RWPE2 (cell line): ENCODE results near the gene GRID2.
A peak's percentile ranks its signal among the peaks of the same experiment; 100 is the strongest.

Source experiments
- ATAC-seq: fragments of 200-7000 bp; cut with Tn5 transposase; 3 replicates; pipeline ENCODE4 v1.9.1; 2021; ENCODE audit warnings: low read depth
- DNase-seq: peaks from one replicate; pipeline ENCODE4 v3.0.0-alpha.2; 2020; ENCODE audit warnings: low spot score
- H3K27ac ChIP-seq: fragments of 450-650 bp; 2 replicates; pipeline ENCODE4 v1.5.1; 2017; ENCODE audit warnings: mild to moderate bottlenecking; ENCODE audit not compliant: poor library complexity, severe bottlenecking
- H3K27me3 ChIP-seq: fragments of 250-450 bp; sonication (Bioruptor Pico); 2 replicates; pipeline ENCODE4 v1.5.1; 2021; ENCODE audit warnings: mild to moderate bottlenecking, moderate library complexity; ENCODE audit not compliant: insufficient read depth, poor library complexity, severe bottlenecking
- H3K36me3 ChIP-seq: fragments of 250-450 bp; sonication (Bioruptor Pico); 2 replicates; pipeline ENCODE4 v1.5.1; 2020; ENCODE audit warnings: low read depth, mild to moderate bottlenecking, moderate library complexity
- H3K4me1 ChIP-seq: fragments of 250-450 bp; sonication (Bioruptor Pico); 2 replicates; pipeline ENCODE4 v1.5.1; 2021; ENCODE audit warnings: mild to moderate bottlenecking, moderate library complexity; ENCODE audit not compliant: insufficient read depth, poor library complexity, severe bottlenecking
- H3K4me3 ChIP-seq: fragments of 250-450 bp; sonication (Bioruptor Pico); 2 replicates; pipeline ENCODE4 v1.5.1; 2021; ENCODE audit warnings: mild to moderate bottlenecking, moderate library complexity; ENCODE audit not compliant: severe bottlenecking
- H3K9me3 ChIP-seq: fragments of 250-450 bp; sonication (Bioruptor Pico); 2 replicates; pipeline ENCODE4 v1.5.1; 2021; ENCODE audit warnings: mild to moderate bottlenecking, moderate library complexity; ENCODE audit not compliant: severe bottlenecking
- CTCF ChIP-seq: fragments of 450-650 bp; IDR thresholded peaks from one replicate; pipeline ENCODE4 v1.5.1; 2017; ENCODE audit warnings: mild to moderate bottlenecking, moderate library complexity; ENCODE audit not compliant: poor library complexity, severe bottlenecking

GRID2 gene

GRCh38 chr4:93788712-93789111 lies 1484.9 kb downstream of the GRID2 start:
- no peak overlapping the region for H3K27ac ChIP-seq
- peak; percentile 59 for TF ChIP-seq CTCF
- no peaks in the 10 kb centered on the region for H3K36me3 ChIP-seq
- DNase-seq (no peak), ATAC-seq (peak; percentile 42; the same call in 1 of the 3 replicates)
- no peaks in the 10 kb centered on the region for H3K9me3 ChIP-seq
- no peak overlapping the region for H3K4me3 ChIP-seq
- no peaks in the 10 kb centered on the region for H3K27me3 ChIP-seq
- H3K4me1 ChIP-seq, result no peaks in the 10 kb centered on the region

GRCh38 chr4:93791570-93792195 lies 1487.9 kb downstream of the GRID2 start:
- no peak for DNase-seq
- Histone ChIP-seq H3K4me3 (no peak overlapping the region), H3K4me1 (no peaks in the 10 kb centered on the region), H3K27ac (no peak overlapping the region), H3K9me3 (no peaks in the 10 kb centered on the region), H3K27me3 (no peaks in the 10 kb centered on the region), H3K36me3 (no peaks in the 10 kb centered on the region)
- peak; percentile 68 for ATAC-seq
- TF ChIP-seq CTCF, result peak; percentile 88

GRCh38 chr4:93802045-93802444 lies 1498.3 kb downstream of the GRID2 start:
- DNase-seq (no peak), ATAC-seq (no peak)
- Histone ChIP-seq H3K36me3 (no peaks in the 10 kb centered on the region), H3K4me3 (no peak overlapping the region), H3K9me3 (no peaks in the 10 kb centered on the region), H3K4me1 (no peaks in the 10 kb centered on the region), H3K27ac (no peak overlapping the region), H3K27me3 (peaks cover 5% of the 10 kb centered on the region)
- no peak for TF ChIP-seq CTCF

GRCh38 chr4:93809773-93810172 lies 1506.0 kb downstream of the GRID2 start:
- H3K4me3 ChIP-seq, result no peak overlapping the region
- DNase-seq, result no peak
- H3K4me1 ChIP-seq, result no peaks in the 10 kb centered on the region
- ATAC-seq, result no peak
- H3K27me3 ChIP-seq, result peaks cover 4% of the 10 kb centered on the region
- H3K27ac ChIP-seq, result no peak overlapping the region
- H3K36me3 ChIP-seq, result no peaks in the 10 kb centered on the region
- no peak for TF ChIP-seq CTCF
- no peaks in the 10 kb centered on the region for H3K9me3 ChIP-seq

- H3K27me3 ChIP-seq, result peaks cover 4% of the 10 kb centered on the region
Observed at GRCh38 chr4:93810340-93810992, 1506.7 kb downstream of the GRID2 start.

More at GRCh38 chr4:93810340-93810992, 1506.7 kb downstream of the GRID2 start:
- ATAC-seq (no peak), DNase-seq (no peak)
- Histone ChIP-seq H3K36me3 (no peaks in the 10 kb centered on the region), H3K4me1 (no peaks in the 10 kb centered on the region), H3K4me3 (no peak overlapping the region), H3K9me3 (no peaks in the 10 kb centered on the region), H3K27ac (no peak overlapping the region)
- TF ChIP-seq CTCF, result no peak
